GM18505 (cell line): ENCODE data around the gene C3orf20.

Experiments used
- ATAC-seq: cut with Tn5 transposase; IDR thresholded peaks from one replicate; pipeline ENCODE4 v1.9.1; 2021; ENCODE audit not compliant: unreplicated experiment
- POLR2A ChIP-seq: IDR thresholded peaks from 4 replicates; pipeline ENCODE4 v1.6.1; 2011; ENCODE audit warnings: borderline replicate concordance; ENCODE audit not compliant: insufficient read depth, insufficient read length; ENCODE audit errors: extremely low read depth

Gene C3orf20

DNA sequence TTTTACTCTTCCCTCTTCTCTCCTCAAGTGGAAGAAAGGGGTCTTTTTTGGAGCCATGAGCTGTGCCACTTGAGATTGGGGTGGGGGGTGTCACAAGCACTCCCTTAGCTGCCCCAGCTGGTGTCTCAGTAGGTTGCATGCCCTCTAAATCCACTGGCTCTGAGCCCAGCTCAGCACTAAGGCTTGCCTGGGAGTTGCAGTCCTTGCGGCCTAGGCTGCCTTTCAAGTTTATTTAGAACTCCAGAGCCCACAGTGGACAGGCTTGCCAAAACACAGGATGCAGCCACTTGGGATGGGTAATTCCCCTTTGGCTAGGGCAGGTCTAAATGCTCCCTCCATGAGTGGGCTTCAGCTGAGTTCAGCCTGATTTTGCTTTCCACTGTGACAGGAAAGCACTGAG, 24.7 kb downstream of the C3orf20 start:
- ATAC-seq, result no peak
- TF ChIP-seq POLR2A, result no peak

DNA sequence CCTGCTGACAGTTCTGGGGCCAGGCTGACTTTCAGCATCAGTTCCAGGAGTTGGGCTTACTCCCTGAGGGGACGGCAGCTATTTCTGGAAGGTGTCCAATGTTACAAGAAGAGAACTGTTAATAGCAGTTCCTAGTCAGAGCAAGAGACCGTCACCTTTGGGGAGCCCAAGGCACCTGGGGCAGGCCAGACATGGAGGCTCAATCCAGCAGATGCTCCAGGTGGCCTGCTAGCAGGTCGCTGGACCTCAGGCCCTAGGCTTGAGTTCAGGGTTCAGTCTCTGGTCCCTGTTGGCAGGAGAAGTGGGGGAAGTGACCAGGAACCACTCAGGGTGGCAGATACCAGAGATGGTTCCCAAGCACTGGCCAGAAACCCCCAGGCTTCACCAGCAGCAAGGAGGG, 25.9 kb downstream of the C3orf20 start:
- no peak for TF ChIP-seq POLR2A
- ATAC-seq, result no peak

DNA sequence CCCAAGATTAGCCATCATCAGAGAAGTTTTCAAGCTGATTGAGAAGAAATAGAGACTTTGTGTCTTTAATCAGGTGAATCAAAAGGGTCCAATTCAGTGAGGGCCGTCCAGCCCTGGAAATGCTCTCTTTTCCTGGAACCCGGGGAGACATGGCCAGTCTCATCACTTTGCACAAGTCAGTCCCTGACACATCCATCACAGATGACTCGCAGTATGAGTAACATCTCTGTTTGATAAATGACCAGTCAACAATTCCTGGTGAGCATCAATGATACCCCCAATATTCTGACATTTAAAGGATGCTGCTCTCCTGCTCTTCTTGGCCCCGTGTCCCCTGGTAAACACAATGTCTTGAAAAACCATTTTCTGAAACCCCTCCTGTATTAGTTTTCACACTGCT, 26.7 kb downstream of the C3orf20 start:
- ATAC-seq, result no peak

DNA sequence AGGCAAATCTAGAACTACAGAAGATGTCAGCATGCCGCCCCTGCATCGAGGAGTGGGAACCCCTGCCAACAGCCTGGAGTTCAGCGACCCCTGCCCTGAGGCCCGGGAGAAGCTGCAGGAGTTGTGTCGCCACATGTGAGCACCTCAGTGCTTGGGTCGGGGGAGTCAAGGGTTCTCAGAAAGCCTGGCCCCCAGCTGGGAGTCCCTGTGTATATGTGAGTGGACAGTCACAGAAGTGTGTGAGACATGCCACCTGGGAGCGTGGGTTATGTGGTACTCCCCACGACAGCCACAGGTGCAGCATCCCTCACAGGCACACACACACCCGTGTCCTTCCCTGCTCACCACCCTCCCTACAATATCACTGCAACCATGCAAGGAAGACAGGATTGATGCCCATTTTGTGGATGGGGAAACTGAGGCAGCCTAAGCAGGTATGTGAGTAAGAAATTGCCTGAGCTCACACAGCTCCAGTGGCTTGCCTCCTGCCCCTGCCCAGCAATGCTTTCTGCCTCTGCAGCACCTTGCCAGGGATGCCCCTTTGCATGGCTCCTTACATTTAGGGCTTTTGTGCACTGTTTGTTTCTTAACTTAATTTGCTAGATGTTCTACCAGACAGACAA, 28.3 kb downstream of the C3orf20 start:
- TF ChIP-seq POLR2A, result no peak
- no peak for ATAC-seq

More for the DNA sequence above, 26.7 kb downstream of the C3orf20 start:
- no peak for TF ChIP-seq POLR2A

DNA sequence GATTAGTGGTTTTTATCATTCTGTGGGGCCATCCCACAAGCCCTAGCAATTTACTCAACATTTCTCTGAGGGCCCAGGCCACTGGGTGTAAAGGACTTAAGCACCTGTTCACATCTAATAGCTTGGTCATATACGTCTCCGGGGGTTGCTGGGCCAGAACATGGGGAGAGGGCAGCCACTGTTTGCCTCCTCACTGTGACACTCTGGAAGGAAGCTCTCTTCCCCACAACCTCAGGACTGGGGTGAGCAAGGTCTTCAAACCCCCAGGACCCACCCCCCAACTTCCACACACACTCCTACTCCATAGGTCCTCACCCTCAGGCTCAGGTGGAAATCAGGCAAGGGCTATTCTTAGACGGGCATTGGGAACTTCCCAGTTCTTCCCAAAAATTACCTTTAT, 28.9 kb downstream of the C3orf20 start:
- TF ChIP-seq POLR2A, result no peak
- no peak for ATAC-seq

DNA sequence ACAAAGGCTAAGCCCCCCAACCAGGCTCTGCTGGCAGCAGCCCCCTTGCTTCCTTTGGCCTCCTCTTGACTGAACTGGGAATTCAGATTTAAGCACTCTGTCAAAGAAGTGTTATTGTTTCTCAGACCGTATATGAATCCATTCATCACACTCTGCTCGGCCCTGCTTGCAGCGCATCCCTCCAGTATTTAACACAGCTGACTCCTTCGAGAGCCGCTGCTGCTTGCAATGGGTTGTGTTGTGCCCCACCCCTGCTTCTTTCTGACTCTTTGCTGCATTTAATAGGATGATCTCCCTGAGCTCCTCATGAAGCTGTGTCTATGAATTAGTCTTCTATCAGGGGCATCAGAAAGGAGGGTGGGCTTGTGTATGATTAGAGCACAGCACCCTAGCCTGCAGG, 31.2 kb downstream of the C3orf20 start:
- TF ChIP-seq POLR2A, result no peak
- no peak for ATAC-seq

DNA sequence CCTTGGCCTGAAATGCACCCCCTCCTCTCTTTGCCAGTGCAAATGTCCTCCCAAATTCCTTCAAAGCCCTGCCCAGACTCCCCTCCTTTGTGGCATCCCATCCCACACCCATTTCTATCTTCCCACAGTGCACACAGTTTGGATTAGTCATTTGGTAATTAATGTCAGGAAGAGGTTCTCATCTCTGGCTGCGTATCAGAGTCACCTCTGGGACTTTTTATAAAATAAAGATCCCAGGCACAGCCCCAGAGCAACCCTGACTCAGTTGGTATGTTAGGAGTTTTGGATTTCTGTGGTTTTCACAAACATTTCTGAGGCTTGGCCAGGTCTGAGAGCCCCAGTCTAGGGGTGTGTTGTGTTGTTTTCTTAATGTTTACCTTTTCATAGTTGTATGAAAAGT, 41.6 kb downstream of the C3orf20 start:
- ATAC-seq, result no peak
- no peak for TF ChIP-seq POLR2A

DNA sequence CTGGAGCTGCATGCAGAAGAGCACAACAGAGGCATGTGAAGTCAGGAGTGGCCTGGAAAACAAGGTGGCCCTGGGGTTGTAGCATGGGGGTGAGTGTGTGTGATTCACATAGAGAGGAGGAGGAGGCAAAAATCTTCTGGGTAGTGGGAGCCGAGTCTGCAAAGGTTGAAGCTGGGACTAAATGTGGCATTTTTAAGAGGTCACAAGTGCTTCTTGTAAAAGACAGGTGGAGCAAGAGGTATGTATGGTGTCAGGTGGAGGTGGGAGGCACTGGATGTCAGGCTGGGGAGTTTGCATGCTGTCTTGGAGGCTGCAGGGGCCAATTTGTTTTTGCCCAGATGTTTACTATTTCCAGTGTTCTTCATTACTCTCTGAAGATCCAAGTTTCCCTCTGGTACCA, 42.4 kb downstream of the C3orf20 start:
- ATAC-seq, result no peak
- TF ChIP-seq POLR2A, result no peak

DNA sequence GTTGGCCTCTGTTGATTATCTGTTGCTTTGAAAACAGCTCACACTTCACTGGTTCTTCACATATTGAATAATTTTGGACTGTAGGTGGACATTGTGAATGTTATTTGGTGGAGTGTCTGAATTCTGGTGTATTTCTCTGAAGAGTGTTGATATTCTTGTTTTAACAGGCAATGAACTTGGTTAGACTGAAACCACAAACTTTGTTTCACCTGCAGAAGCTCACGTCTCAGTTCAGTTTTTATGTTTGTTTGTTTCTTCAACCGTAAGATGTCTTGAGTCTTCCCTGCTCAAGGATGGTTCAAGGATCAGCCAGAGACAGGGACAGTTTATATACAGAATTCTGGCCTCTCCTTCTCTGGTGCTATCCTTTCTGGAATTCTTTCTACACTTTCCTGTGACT, 43.6 kb downstream of the C3orf20 start:
- no peak for TF ChIP-seq POLR2A
- no peak for ATAC-seq

DNA sequence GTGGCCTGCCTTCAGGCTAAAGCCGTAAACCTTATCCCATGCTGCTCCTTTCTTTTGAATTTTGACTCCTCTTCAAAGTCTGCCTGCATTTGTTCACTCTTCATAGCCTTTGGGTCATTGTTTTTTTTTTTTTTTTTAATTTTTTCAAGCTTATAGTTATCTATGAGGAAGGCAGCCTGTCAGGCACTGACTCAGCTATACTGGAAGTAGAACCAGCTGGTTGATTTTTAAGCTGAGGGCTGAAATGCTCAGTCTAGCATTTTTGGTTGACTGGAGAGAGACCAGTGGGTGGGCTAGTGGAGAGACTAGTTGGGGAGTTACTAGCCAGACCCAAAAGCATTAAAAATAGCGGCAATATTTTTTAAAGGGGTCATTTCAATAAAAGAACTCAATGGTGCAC, 44.1 kb downstream of the C3orf20 start:
- ATAC-seq, result no peak

DNA sequence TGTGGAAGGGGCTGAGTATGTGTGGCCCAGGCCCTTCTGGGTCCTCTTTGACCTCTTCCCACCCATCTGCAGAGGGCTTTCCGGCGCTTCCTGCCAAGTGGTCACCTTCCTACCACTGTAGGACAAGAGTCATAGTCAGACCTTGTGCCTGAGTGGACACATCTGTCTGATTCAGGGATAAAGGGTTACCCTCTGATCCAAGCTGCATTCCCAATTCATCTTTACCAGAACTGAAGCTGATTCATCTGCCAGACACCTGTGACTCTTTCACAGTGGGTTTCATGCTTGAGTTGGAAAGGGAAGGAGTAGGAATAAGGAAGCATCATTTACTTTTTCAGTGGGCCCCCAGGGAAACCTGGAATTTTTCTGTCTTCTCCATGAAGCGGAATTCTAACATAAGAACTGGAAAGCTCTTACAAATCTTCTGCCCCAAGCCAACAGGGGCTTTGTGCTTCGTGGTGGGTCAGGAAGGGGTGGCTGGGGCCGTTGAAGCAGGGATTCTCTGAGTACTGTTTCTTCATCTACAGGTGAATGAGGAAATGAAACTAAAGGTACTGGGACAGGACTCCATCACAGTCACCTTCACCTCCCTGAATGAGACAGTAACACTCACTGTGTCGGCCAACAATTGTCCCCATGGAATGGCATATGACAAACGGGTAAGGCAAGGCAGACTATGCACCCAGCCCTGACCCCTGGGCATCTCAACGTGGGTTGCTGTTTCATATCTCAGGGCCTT, 46.4 kb downstream of the C3orf20 start:
- TF ChIP-seq POLR2A, result no peak
- no peak for ATAC-seq

More for the DNA sequence above, 44.1 kb downstream of the C3orf20 start:
- no peak for TF ChIP-seq POLR2A

DNA sequence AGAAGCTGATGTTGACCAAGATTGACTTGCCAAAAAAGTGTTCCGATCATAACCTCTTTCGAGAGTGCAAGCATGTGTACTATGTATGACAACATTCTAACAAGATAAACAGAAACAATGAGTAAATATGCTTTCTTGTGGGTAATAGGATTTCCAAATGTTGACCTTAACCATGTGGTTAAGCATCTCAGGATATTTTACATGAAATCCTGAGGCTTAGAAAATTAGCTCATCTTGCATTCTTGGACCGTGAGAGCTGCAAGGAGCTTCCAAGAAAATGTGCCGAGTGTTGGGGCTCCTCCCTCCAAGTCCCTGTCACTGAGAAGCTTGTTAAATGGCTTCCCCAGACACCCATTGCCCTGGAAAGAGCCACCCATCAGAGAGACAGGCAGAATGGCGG, 50.1 kb downstream of the C3orf20 start:
- no peak for TF ChIP-seq POLR2A
- no peak for ATAC-seq

DNA sequence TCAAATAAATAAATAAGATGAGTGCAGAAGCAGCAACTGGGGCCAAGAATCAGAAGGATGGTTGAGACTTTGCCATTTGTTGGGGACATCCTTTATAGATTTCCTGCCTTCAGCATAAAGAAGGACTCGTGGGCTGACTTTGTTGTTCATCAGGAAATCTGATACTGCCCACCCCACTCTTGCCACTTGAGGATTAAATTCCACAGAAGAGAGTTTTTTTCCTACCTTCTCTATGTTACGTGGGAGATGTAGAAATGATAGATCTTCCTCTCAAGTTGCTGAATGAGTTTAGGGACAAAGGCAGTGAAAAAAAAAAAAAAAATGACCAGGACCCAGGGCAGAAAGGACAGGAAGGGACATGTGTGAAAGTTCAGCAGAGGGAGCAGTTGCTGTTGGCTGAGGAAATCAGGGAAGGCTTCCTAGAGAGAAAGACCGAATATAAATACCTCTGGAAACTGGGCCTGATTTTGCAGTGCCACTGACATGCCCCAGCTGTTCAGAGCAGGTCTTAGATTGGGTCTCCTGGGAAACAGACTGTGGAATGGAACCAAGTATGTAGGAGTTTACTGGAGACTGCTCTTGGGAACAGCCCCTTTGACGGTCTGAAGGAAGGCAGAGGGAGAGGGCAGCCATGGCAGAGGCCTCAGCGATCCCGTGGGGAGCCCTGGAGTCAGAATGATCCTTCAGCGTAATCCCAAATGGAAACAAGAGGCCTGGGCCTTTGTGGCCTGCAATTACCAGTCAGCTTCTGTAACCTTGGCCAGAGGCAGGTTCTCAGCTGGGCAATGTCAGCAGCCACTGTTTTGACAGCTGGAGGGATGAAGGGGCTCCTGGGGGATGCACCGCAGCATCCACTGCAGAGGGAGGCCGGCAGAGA, 50.9 kb downstream of the C3orf20 start:
- no peak for TF ChIP-seq POLR2A
- ATAC-seq, result no peak

DNA sequence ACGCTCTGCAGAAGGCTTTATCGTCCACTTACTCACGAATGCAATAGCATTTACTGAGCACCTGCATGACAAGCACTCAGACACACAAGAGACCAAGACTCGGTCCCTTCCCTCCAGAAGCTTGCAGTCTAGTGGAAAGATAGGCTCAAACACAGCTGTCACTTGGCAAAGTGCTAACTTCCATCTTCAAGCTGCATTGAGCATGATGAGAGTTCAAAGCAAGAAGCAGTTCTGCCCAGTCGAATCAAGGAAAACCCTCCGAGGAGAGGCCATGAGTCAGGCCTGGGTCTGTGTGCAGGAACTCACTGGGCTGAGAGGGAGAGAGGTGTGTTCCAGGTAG, 51.5 kb downstream of the C3orf20 start:
- TF ChIP-seq POLR2A, result no peak
- ATAC-seq, result no peak

DNA sequence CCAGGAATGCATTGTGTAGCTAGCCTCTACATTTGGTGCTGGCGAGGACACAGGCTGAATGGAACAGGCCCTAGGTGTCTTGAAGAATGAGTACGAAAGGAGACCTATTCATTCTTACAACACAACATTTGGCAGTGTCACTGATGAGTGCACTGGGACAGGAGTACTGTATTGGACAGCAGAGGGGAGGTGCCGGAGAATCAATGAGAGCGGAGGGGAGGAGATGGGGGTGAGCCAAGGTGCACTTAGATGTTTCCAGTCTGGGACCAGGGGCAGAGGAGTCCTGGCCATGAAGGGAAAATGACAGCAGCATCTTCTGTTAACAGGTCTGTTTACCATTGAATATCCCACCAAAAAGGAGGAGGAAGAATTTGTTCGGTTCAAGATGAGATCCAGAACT, 53.2 kb downstream of the C3orf20 start:
- no peak for ATAC-seq
- no peak for TF ChIP-seq POLR2A
